HepG2 (cell line): ENCODE results near the gene MARF1. TPM values are rescaled to one million over a fixed set of nuclear protein-coding genes. Genes with fewer than 3 reads are reported as not detected.

Experiments
- GTF2F1 ChIP-seq: fragments of 150-350 bp; IDR thresholded peaks from 2 replicates; pipeline ENCODE4 v1.6.1; 2014; ENCODE audit warnings: low read length
- HMGXB4 ChIP-seq, 2 experiments: sonication (generic) in 1 of 2; formaldehyde crosslinking in 1 of 2; IDR thresholded peaks; 2 replicates each; pipeline versions ENCODE4 v1.4.0 to v1.6.1; 2018 to 2020; ENCODE audit warnings: missing genetic modification reagents in 2 of 2, borderline replicate concordance in 1 of 2, low read depth in 1 of 2, mild to moderate bottlenecking in 1 of 2, missing biosample characterization in 1 of 2
- NR0B2 ChIP-seq: sonication (generic); formaldehyde crosslinking; IDR thresholded peaks from 2 replicates; pipeline ENCODE4 v1.4.0; 2020; ENCODE audit warnings: mild to moderate bottlenecking, missing genetic modification reagents
- RARA ChIP-seq: IDR thresholded peaks from 2 replicates; pipeline ENCODE4 v1.6.1; 2016; ENCODE audit warnings: missing genetic modification reagents, missing compliant biosample characterization
- RORA ChIP-seq: sonication (generic); formaldehyde crosslinking; IDR thresholded peaks from 2 replicates; pipeline ENCODE4 v1.5.0; 2020; ENCODE audit warnings: mild to moderate bottlenecking, missing genetic modification reagents, moderate library complexity
- SIX1 ChIP-seq: sonication (generic); formaldehyde crosslinking; IDR thresholded peaks from 2 replicates; pipeline ENCODE4 v1.4.0; 2020; ENCODE audit warnings: missing genetic modification reagents, borderline replicate concordance
- ZNF180 ChIP-seq: sonication (generic); formaldehyde crosslinking; IDR thresholded peaks from 2 replicates; pipeline ENCODE4 v1.4.0; 2020; ENCODE audit warnings: low read depth, missing genetic modification reagents, borderline replicate concordance
- ZNF256 ChIP-seq: sonication (generic); formaldehyde crosslinking; conservative IDR thresholded peaks from 2 replicates; pipeline ENCODE4 v1.4.0; 2020; ENCODE audit warnings: missing genetic modification reagents
- ZNF276 ChIP-seq: sonication (generic); formaldehyde crosslinking; IDR thresholded peaks from 2 replicates; pipeline ENCODE4 v1.4.0; 2020; ENCODE audit warnings: mild to moderate bottlenecking, low read depth, missing genetic modification reagents
- ZNF564 ChIP-seq: sonication (generic); formaldehyde crosslinking; IDR thresholded peaks from 2 replicates; pipeline ENCODE4 v1.8.1; 2023; ENCODE audit warnings: mild to moderate bottlenecking, missing genetic modification reagents
- ZNF883 ChIP-seq: sonication (generic); formaldehyde crosslinking; IDR thresholded peaks from 2 replicates; pipeline ENCODE4 v1.5.1; 2020; ENCODE audit warnings: mild to moderate bottlenecking, missing genetic modification reagents; ENCODE audit errors: not compliant biosample characterization
- ZNF891 ChIP-seq: sonication (generic); formaldehyde crosslinking; IDR thresholded peaks from 2 replicates; pipeline ENCODE4 v1.5.0; 2020; ENCODE audit warnings: mild to moderate bottlenecking, missing genetic modification reagents
- polyA plus RNA-seq, 8 experiments: library from polyadenylated mRNA; depleted of rRNA in 3 of 8; stranded (reverse) in 7 of 8; unstranded in 1 of 8; fragments of >200 nt; fragmentation: Illumina TruSeq in 4 of 8; extraction: Trizol in 4 of 8; gene quantifications; 2 replicates each; pipeline versions ENCODE4 v1.2.1 to v1.2.3, GENCODE V29; 2011 to 2016; ENCODE audit warnings: low read depth in 4 of 8, missing spikeins in 1 of 8, mixed read lengths in 1 of 8; ENCODE audit not compliant: insufficient read depth in 1 of 8
- total RNA-seq, 5 experiments: library from RNA; depleted of rRNA; stranded (reverse); fragments of >200 nt; fragmentation: Illumina TruSeq; extraction: Trizol; gene quantifications; 2 replicates each; pipeline ENCODE4 v1.2.3, GENCODE V29; 2016; ENCODE audit warnings: low read depth in 1 of 5
- TF ChIP-seq, protein P1 (sequence below): sonication (generic); formaldehyde crosslinking; IDR thresholded peaks from 2 replicates; pipeline ENCODE4 v1.8.0; 2022; ENCODE audit warnings: mild to moderate bottlenecking, missing genetic modification reagents, moderate library complexity
- TF ChIP-seq, protein P2 (sequence below): sonication (generic); formaldehyde crosslinking; IDR thresholded peaks from 2 replicates; pipeline ENCODE4 v1.5.1; 2020; ENCODE audit warnings: mild to moderate bottlenecking, missing genetic modification reagents, borderline replicate concordance
- TF ChIP-seq, protein P3 (sequence below): sonication (generic); formaldehyde crosslinking; IDR thresholded peaks from 2 replicates; pipeline ENCODE4 v1.5.0; 2020; ENCODE audit warnings: mild to moderate bottlenecking, missing genetic modification reagents, moderate library complexity
- TF ChIP-seq, protein P4 (sequence below): sonication (generic); formaldehyde crosslinking; IDR thresholded peaks from 2 replicates; pipeline ENCODE4 v1.5.0; 2020; ENCODE audit warnings: missing genetic modification reagents

The MARF1 gene
- total and polyA plus RNA-seq, 2 of the 13 experiments (the other 11 are each of a cell fraction or from before 2014, with no cell fraction given), result 8.7 to 20.7 TPM

DNA sequence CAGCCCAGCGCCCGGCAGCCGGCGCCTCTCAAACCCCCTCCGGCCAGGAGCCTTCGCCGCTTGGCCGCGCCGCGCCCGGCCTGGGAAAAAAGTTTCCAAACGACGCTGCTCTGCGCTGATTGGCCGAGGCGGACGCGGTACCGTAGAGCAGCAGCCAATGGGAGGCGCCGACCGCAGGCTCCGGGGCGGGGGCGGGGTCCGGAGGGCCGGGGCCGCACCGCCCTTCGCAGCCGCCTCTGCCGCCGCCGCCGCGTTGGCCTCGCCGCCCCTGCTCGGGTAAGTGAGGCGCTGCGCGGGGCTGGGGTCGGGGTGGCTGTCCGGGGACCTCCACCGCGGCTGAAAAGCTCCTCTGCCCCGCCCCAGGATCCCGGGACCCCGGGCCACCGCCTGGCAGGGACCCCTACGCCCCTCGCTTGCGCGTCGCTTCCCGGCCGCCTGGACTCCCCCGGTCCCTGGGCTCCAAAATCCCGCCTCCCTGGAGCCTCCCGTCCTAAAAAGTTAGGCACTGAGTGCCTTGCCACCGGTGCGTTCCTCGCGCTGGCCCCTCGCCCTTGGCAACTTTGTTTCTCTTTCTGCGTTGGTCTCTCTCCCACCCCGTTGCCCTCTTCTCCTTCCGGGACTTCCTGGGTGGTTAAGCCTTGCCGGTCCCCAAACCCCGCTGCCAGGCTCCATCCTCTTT, 7.2 kb upstream of the MARF1 start, which contains the start of gene NDE1 (continued):
- TF ChIP-seq ZNF564 (CRISPR knock-in tag) (peak; percentile 52; the same call in 1 of the 2 replicates), ZNF180 (CRISPR knock-in tag) (no peak), SIX1 (CRISPR knock-in tag) (no peak), NR0B2 (no peak), GTF2F1 (no peak), ZNF256 (CRISPR knock-in tag) (peak; percentile 60; the same call in 1 of the 2 replicates), ZNF276 (CRISPR knock-in tag) (no peak), RARA (CRISPR knock-in tag) (peak; percentile 28; the same call in 1 of the 2 replicates), HMGXB4 (CRISPR knock-in tag; IDR thresholded peaks at IDR 0.05; ENCODE audit: borderline replicate concordance in 1 of 2, low read depth in 1 of 2) (peak; percentile 54 to 69; a peak in 2 of 4 replicates), RORA (CRISPR knock-in tag) (no peak), ZNF891 (CRISPR knock-in tag) (no peak; the same call in 1 of the 2 replicates), ZNF883 (CRISPR knock-in tag) (peak; percentile 56)
- TF ChIP-seq, protein P1, sequence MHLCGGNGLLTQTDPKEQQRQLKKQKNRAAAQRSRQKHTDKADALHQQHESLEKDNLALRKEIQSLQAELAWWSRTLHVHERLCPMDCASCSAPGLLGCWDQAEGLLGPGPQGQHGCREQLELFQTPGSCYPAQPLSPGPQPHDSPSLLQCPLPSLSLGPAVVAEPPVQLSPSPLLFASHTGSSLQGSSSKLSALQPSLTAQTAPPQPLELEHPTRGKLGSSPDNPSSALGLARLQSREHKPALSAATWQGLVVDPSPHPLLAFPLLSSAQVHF, result peak; percentile 72; the same call in 1 of the 2 replicates
- TF ChIP-seq, protein P2, sequence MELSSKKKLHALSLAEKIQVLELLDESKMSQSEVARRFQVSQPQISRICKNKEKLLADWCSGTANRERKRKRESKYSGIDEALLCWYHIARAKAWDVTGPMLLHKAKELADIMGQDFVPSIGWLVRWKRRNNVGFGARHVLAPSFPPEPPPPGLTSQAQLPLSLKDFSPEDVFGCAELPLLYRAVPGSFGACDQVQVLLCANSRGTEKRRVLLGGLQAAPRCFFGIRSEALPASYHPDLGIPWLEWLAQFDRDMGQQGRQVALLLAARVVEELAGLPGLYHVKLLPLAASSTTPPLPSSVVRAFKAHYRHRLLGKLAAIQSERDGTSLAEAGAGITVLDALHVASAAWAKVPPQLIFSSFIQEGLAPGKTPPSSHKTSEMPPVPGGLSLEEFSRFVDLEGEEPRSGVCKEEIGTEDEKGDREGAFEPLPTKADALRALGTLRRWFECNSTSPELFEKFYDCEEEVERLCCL (CRISPR knock-in tag), result no peak
- TF ChIP-seq, protein P3, sequence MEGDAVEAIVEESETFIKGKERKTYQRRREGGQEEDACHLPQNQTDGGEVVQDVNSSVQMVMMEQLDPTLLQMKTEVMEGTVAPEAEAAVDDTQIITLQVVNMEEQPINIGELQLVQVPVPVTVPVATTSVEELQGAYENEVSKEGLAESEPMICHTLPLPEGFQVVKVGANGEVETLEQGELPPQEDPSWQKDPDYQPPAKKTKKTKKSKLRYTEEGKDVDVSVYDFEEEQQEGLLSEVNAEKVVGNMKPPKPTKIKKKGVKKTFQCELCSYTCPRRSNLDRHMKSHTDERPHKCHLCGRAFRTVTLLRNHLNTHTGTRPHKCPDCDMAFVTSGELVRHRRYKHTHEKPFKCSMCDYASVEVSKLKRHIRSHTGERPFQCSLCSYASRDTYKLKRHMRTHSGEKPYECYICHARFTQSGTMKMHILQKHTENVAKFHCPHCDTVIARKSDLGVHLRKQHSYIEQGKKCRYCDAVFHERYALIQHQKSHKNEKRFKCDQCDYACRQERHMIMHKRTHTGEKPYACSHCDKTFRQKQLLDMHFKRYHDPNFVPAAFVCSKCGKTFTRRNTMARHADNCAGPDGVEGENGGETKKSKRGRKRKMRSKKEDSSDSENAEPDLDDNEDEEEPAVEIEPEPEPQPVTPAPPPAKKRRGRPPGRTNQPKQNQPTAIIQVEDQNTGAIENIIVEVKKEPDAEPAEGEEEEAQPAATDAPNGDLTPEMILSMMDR, result peak; percentile 34; the same call in 1 of the 2 replicates
- TF ChIP-seq, protein P4, sequence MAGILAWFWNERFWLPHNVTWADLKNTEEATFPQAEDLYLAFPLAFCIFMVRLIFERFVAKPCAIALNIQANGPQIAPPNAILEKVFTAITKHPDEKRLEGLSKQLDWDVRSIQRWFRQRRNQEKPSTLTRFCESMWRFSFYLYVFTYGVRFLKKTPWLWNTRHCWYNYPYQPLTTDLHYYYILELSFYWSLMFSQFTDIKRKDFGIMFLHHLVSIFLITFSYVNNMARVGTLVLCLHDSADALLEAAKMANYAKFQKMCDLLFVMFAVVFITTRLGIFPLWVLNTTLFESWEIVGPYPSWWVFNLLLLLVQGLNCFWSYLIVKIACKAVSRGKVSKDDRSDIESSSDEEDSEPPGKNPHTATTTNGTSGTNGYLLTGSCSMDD (CRISPR knock-in tag), result 0 out of 2 replicates have a peak, but pooled peaks have one; percentile 49
